Esophagus muscularis mucosa (tissue), 3 donors: ENCODE data around the gene DLST.

ENCODE experiments used
- CTCF ChIP-seq, 3 experiments: fragments of 200-600 bp in 2 of 3; fragments of 450-650 bp in 1 of 3; sonication (generic) in 2 of 3; IDR thresholded peaks; one replicate each; pipeline ENCODE4 v1.5.1; 2017 to 2019; ENCODE audit warnings: antibody characterized with exemption in 3 of 3, mild to moderate bottlenecking in 2 of 3, moderate library complexity in 1 of 3
- POLR2A ChIP-seq: fragments of 450-650 bp; IDR thresholded peaks from one replicate; pipeline ENCODE4 v1.6.1; 2017; ENCODE audit warnings: antibody characterized with exemption, moderate library complexity, mild to moderate bottlenecking, low read depth

GRCh38 chr14:74875204-74875603 lies 6.5 kb upstream of the DLST start:
- TF ChIP-seq CTCF (IDR thresholded peaks at IDR 0.05) (no peak), POLR2A (no peak)
